NCI-H2107 treated with DMSO at 0.1 percent for 48 hours (cell line): Measurements from ENCODE around the gene ASAP3.

Experiments used
- DNase-seq: peaks from one replicate; lab custom pipeline; 2025; ENCODE audit not compliant: unreplicated experiment; lab: John Stamatoyannopoulos, UW

Gene ASAP3

GRCh38 chr1:23424293-23425192, 59.4 kb downstream of the ASAP3 start, which contains the start of gene TCEA3:
TCEA3 (minus strand) TSS chr1:23424748; CDS start chr1:23424633, 115 bp downstream.
- no peak for DNase-seq

DNA sequence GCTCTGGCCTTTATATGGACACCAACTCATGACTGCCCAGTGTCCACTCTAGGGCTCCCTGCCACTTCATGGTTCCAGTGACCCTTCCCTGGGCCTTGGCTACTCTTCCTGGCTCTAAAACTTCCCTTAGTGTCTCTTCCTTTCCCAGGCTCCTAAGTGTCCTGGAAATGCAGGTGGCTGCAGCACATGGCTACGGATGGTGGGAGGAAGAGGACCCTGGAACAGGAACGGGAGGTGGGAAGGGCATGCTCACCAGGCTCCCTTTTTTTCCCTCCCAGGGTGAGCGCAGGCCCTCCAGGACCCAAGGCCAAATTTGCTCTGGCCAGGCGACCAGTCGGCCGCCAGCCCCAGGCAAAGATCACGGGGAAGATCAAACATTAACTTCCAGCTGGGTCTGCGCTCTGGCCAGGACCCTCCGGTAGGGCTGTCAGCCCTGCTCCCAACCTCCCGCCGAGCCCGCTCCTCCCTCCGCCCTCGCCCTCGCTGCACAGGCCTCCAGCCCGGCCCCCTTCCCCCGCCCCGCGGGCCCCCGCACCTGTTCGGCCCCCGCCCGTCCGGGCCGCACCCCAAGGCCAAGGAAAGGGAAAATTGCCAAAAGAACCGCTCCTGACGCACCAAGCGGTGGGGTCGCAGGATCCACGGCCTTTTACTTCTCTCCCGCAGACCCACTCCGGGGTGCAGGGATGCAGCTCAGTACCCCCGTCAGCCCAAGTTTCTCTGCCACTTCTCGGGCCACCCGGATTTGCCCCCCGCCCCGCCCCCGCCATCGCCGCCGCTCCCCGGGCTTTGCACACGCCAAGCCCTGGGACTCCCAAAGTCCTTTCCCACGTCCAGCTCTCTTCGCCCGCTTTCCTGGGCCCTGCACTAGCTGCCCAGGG, 60.3 kb downstream of the ASAP3 start:
- DNase-seq, result no peak

DNA sequence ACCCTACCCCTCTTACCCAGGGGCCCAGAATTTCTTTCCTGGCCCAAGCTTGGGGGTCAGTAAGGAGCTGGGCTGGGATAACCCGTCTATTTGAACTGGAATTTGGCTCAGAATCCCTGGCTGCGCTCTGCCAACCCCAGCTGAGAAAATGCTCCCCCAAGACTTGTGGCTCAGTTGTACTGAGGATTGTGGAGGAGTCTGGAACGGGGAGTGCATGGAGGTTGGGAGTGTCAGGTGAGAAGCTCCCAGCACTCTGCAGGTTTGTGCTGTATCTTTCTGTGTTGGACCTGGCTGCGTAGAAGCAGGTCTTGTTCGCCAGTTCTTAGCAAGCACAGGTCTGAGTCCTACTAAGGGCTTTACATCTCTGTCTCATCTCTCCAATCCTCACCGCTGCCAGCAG, 61.0 kb downstream of the ASAP3 start:
- DNase-seq, result no peak

DNA sequence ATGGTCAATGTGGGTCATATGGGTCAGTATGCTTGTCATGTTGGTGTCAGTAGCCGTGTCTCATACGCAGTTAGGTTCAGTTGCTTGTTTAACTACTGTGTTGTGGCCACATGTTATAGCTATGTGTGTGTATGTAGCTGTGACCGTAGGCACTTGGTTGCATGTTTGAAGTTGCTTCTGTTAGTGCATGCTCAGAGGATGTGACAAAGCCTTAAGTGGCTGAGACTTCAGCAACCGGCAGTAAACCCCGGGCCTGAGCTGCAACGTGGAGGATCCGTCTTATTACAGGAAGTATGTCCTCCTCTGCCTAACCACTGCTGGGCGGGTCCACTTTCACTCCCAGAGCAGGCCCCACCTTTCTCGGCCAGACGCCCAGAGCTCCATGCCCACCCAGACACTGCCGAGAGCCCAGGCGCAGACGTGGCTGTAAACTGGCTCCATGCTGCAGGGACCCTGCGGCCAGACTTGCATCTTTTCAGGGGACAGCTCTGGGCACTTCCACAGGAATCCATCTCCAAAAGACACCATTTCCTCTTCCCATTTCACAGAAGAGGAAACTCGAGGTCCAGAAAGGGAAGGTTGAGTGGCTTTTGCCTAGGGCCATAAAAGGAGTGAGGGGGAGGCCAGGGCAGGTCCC, 61.6 kb downstream of the ASAP3 start:
- DNase-seq, result no peak

GRCh38 chr1:23421753-23422240, 62.2 kb downstream of the ASAP3 start:
- DNase-seq, result no peak

DNA sequence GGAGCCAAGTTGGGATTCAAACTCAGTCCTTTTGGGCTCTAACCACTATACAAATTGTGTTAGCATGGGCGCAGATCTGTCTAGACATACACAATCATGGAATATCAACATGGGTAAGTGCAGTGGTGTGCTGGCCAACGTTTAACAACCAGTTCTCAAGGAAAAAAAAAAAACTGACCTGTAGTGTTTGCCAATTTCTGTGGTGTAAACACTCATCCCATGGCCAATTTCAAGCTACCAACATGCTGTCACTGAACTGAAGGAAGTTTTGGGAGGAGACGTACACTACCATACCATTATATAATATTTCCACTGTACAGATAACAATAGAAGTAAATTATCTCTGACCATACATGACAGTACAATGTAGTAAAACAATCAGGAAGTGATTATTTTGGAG, 62.6 kb downstream of the ASAP3 start:
- no peak for DNase-seq

- no peak for DNase-seq
Observed at GRCh38 chr1:23420778-23421177, 63.2 kb downstream of the ASAP3 start.

- DNase-seq, result no peak
Observed at GRCh38 chr1:23419180-23419579, 64.8 kb downstream of the ASAP3 start.

DNA sequence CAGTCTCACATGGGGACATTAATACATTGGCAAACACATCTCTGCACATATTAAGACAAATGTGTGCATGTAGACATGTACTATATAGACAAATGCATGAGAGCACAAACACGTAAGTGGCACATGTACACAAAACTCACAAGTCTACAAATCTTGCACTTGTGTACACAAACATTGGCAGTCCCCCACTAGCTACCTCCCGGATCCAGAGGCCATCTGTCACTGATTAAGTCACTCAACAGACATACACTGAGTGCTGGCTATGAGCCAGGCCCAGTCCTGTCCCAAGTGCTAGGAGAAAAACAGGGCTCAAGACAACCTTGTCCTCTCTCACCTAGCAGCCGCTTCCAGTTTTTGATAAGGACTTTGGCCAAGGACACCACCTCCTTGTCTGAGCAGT, 66.4 kb downstream of the ASAP3 start:
- no peak for DNase-seq

DNA sequence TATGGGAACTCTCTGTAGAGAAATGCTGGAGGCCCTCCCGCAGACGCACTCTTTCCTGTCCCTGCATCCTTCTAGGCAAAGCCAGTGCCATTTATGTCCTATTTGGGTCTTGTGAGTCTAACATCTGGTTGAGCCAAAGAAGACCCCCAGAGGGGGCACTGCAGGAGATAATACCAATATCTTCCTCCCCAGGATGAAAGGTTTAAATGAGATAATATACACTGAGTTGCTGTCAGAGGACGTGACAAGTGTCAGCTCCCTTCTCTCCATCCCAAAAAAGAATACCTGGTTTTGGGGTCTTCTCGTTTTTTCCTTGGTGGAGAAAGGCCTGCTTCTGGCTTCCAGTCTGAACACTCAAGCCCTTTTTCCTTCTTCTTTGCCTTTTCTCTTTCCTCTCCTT, 67.0 kb downstream of the ASAP3 start:
- no peak for DNase-seq

DNA sequence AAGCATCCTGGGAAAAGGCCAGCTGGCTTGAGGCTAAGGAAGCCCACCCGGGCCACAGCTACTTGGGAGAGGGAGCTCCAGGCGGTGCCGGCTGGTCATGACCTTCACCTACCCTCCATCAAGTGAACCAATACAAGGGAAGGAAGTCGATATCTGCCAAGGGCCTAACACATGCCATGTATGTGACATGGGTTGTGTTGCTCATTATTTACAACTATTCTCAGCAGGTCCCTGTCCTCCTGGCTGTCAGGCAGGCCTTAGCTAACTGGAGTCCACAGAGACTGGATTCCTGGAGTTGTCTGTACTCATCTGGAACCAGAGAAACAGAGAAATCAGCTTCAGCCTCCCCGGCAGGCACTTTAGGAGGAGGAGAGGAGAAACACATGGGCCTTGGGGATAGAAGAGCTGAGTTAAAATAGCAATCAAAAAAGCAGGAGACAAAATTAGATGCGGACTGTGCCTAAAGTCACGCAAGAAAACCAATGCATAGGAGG, 75.1 kb downstream of the ASAP3 start:
- DNase-seq, result no peak

GRCh38 chr1:23407016-23407630, 76.9 kb downstream of the ASAP3 start:
- DNase-seq, result no peak

DNA sequence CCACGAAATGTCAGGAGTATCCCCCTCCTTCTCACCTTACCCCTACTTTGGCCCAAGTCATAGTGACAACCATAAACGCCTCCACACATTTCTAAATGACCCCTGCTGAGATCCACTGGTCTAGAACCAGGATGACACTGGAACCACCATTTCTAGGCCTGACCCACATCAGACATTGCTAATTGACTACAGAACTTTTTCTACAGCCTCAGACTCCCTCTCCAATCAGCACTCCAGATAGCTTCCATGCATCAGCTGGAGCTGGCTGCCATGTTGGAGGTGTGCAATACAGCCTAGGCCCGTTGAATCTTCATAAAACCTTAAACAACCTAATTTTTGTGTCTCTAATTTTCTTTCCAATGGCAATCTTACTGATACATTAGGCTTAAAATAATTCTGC, 78.0 kb downstream of the ASAP3 start:
- no peak for DNase-seq

DNA sequence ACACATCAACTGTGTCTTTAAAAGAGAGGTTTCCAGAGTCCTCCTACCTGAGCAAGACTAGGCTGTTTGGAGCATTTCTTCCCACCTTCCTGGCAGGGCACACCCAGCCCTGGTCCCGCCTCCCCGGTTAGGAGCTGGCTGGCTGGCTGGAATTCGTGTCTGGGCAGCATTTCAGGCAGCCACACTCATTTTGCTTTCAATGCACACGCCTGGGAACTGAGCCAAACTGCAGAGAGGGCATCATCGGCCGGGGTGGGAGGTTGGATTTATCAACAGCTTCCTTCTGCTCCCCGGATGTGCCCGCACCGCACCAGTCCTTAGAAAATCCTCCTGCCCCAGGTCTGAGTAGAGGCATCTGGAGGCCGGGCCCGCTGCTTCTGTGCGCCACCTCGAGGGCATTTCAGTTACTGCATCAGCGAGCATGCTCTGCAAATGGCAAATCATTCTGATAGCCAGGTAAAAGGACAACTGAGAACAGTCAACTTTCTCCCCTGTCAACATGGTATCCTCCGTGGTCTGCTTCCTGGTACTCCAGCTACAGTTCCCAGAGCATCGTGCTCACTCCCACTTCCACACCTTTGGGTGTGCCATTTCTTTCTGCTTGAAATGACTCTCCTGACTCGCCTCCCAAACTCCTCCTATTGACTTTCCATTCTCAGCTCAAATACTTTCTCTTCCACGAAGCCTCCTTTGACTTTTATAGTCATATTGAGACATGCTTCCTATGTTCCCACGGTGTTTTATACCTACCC, 80.1 kb downstream of the ASAP3 start:
- peak; percentile 98 for DNase-seq

GRCh38 chr1:23403355-23403734, 80.6 kb downstream of the ASAP3 start:
- no peak for DNase-seq

DNA sequence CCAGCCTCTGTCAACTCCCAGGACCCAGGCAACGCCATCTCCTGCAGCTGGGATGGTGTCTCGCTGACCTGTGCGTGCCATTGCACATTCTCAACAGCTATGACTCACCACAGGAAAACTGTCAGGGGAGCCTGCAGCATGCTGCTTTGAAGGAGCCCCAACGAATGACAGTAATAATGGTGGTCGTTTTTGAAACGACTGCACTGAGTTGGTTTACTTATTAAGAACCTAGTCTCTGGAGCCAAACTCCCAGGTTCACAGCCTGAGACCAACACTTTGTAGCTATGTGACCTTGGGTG, 81.0 kb downstream of the ASAP3 start:
- no peak for DNase-seq

GRCh38 chr1:23402286-23403037, 81.5 kb downstream of the ASAP3 start:
- DNase-seq, result peak; percentile 32

GRCh38 chr1:23401313-23401712, 82.7 kb downstream of the ASAP3 start:
- DNase-seq, result no peak

GRCh38 chr1:23400324-23401114, 83.5 kb downstream of the ASAP3 start:
- DNase-seq, result no peak
